Measurements from ENCODE around the gene RAPGEF6.

The RAPGEF6 gene

GRCh38 chr5:131541762-131542161, 93.3 kb downstream of the RAPGEF6 start:
- DNase-seq (ENCODE audit: low read depth, low spot score) = no peak

- DNase-seq (ENCODE audit: low read depth, low spot score) = no peak
These were observed 94.0 kb downstream of the RAPGEF6 start for GRCh38 chr5:131541071-131541470.

- DNase-seq (ENCODE audit: low read depth, low spot score) = no peak
These were observed 95.8 kb downstream of the RAPGEF6 start for GRCh38 chr5:131539251-131539650.

- no peak for DNase-seq (ENCODE audit: low read depth, low spot score)
These were observed 96.8 kb downstream of the RAPGEF6 start for GRCh38 chr5:131538177-131538593.

- no peak for DNase-seq (ENCODE audit: low read depth, low spot score)
These were observed 98.1 kb downstream of the RAPGEF6 start for GRCh38 chr5:131536850-131537448.

- DNase-seq (ENCODE audit: low read depth, low spot score) = peak; percentile 10
These were observed 98.7 kb downstream of the RAPGEF6 start for GRCh38 chr5:131536211-131536826.

- DNase-seq (ENCODE audit: low read depth, low spot score) = no peak
These were observed 100.1 kb downstream of the RAPGEF6 start for GRCh38 chr5:131534974-131535373.

- no peak for DNase-seq (ENCODE audit: low read depth, low spot score)
These were observed 101.2 kb downstream of the RAPGEF6 start for GRCh38 chr5:131533836-131534235.

- DNase-seq (ENCODE audit: low read depth, low spot score) = no peak
These were observed 102.9 kb downstream of the RAPGEF6 start for GRCh38 chr5:131532031-131532640.

GRCh38 chr5:131530706-131531331, 104.2 kb downstream of the RAPGEF6 start:
- DNase-seq (ENCODE audit: low read depth, low spot score) = no peak

- no peak for DNase-seq (ENCODE audit: low read depth, low spot score)
These were observed 106.3 kb downstream of the RAPGEF6 start for GRCh38 chr5:131528682-131529081.

GRCh38 chr5:131525805-131526204, 109.2 kb downstream of the RAPGEF6 start:
- no peak for DNase-seq (ENCODE audit: low read depth, low spot score)

- no peak for DNase-seq (ENCODE audit: low read depth, low spot score)
These were observed 110.6 kb downstream of the RAPGEF6 start for GRCh38 chr5:131524431-131524830.

- no peak for DNase-seq (ENCODE audit: low read depth, low spot score)
These were observed 111.4 kb downstream of the RAPGEF6 start for GRCh38 chr5:131523500-131524185.

GRCh38 chr5:131521252-131521651, 113.8 kb downstream of the RAPGEF6 start:
- DNase-seq (ENCODE audit: low read depth, low spot score) = no peak

GRCh38 chr5:131515348-131515747, 119.7 kb downstream of the RAPGEF6 start:
- no peak for DNase-seq (ENCODE audit: low read depth, low spot score)

- DNase-seq (ENCODE audit: low read depth, low spot score) = no peak
These were observed 120.4 kb downstream of the RAPGEF6 start for GRCh38 chr5:131514316-131515283.

- no peak for DNase-seq (ENCODE audit: low read depth, low spot score)
These were observed 121.2 kb downstream of the RAPGEF6 start for GRCh38 chr5:131513780-131514179.

- no peak for DNase-seq (ENCODE audit: low read depth, low spot score)
These were observed 123.1 kb downstream of the RAPGEF6 start for GRCh38 chr5:131511934-131512333.

GRCh38 chr5:131509801-131510200, 125.2 kb downstream of the RAPGEF6 start:
- no peak for DNase-seq (ENCODE audit: low read depth, low spot score)

Measured in smooth muscle cell of the brain vasculature (primary cell).